ENCODE measurements around the gene NAXE.

GRCh38 chr1:156559797-156560385, 31.7 kb upstream of the NAXE start:
- TF ChIP-seq POLR2A (IDR thresholded peaks at IDR 0.05), result no peak
- no peak for TF ChIP-seq CTCF (IDR thresholded peaks at IDR 0.05)
